Liver (tissue), 3 donors: ENCODE results near the gene RAPGEF1.

Experiments
- EGR1 ChIP-seq, 2 donors: IDR thresholded peaks; 2 replicates each; pipeline ENCODE4 v1.6.1; 2016 to 2018; ENCODE audit warnings: antibody characterized with exemption in 2 of 2, low read depth in 2 of 2
- FOXA1 ChIP-seq: IDR thresholded peaks from 2 replicates; pipeline ENCODE4 v1.6.1; 2016; ENCODE audit warnings: antibody characterized with exemption
- GABPA ChIP-seq, 2 donors: IDR thresholded peaks in 1 of 2; conservative IDR thresholded peaks in 1 of 2; 2 replicates each; pipeline ENCODE4 v1.6.1; 2016; ENCODE audit warnings: antibody characterized with exemption in 2 of 2, mild to moderate bottlenecking in 1 of 2, moderate library complexity in 1 of 2
- JUND ChIP-seq, 2 donors: IDR thresholded peaks; 2 replicates each; pipeline ENCODE4 v1.6.1; 2016; ENCODE audit warnings: antibody characterized with exemption in 2 of 2
- NR2F2 ChIP-seq: IDR thresholded peaks from 2 replicates; pipeline ENCODE4 v1.6.1; 2016; ENCODE audit warnings: antibody characterized with exemption
- RAD21 ChIP-seq, 2 donors: IDR thresholded peaks; 2 replicates each; pipeline ENCODE4 v1.6.1; 2016; ENCODE audit warnings: antibody characterized with exemption in 2 of 2, mild to moderate bottlenecking in 2 of 2
- RXRA ChIP-seq, 2 donors: IDR thresholded peaks; 2 replicates each; pipeline ENCODE4 v1.6.1; 2017 to 2018; ENCODE audit warnings: antibody characterized with exemption in 2 of 2, mild to moderate bottlenecking in 1 of 2
- SP1 ChIP-seq: IDR thresholded peaks from 2 replicates; pipeline ENCODE4 v1.6.1; 2018; ENCODE audit warnings: antibody characterized with exemption, mild to moderate bottlenecking
- YY1 ChIP-seq: IDR thresholded peaks from 2 replicates; pipeline ENCODE4 v1.6.1; 2016; ENCODE audit warnings: antibody characterized with exemption, mild to moderate bottlenecking
- TF ChIP-seq, protein P1 (sequence below): fragments of 150-350 bp; IDR thresholded peaks from 2 replicates; pipeline ENCODE4 v1.5.1; 2017; ENCODE audit warnings: improper control_type of control experiment, low read depth, low read length; ENCODE audit not compliant: missing input control
- TF ChIP-seq, protein P2 (sequence below): IDR thresholded peaks from 2 replicates; pipeline ENCODE4 v1.6.1; 2016; ENCODE audit warnings: antibody characterized with exemption
- TF ChIP-seq, protein P3 (sequence below): IDR thresholded peaks from 2 replicates; pipeline ENCODE4 v1.6.1; 2016; ENCODE audit warnings: antibody characterized with exemption, mild to moderate bottlenecking
- TF ChIP-seq, protein P4 (sequence below): IDR thresholded peaks from 2 replicates; pipeline ENCODE4 v1.6.1; 2016; ENCODE audit warnings: antibody characterized with exemption
- donor health status: healthy.
- donor health status: healthy.

DNA sequence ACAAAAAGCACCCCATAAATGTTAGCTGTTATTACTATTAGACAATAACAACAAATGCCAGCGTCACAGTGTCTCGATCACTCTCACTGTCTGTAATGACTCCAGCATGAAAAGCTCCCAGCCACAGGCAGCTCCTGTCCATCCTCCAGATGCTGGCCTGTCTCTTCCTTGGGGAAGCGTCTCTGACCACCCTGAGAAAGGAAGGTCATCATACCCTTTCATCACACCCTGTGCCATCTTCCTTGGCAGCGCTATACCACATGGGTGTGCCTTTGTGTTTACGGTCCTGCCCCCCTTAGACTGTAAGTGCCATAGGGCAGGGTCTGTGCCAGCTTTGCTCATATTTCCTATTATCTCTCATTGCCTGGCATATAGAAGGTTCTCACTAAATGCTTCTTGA, 104.0 kb downstream of the RAPGEF1 start:
- TF ChIP-seq, protein P1, sequence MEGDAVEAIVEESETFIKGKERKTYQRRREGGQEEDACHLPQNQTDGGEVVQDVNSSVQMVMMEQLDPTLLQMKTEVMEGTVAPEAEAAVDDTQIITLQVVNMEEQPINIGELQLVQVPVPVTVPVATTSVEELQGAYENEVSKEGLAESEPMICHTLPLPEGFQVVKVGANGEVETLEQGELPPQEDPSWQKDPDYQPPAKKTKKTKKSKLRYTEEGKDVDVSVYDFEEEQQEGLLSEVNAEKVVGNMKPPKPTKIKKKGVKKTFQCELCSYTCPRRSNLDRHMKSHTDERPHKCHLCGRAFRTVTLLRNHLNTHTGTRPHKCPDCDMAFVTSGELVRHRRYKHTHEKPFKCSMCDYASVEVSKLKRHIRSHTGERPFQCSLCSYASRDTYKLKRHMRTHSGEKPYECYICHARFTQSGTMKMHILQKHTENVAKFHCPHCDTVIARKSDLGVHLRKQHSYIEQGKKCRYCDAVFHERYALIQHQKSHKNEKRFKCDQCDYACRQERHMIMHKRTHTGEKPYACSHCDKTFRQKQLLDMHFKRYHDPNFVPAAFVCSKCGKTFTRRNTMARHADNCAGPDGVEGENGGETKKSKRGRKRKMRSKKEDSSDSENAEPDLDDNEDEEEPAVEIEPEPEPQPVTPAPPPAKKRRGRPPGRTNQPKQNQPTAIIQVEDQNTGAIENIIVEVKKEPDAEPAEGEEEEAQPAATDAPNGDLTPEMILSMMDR: no peak
- TF ChIP-seq, protein P2, sequence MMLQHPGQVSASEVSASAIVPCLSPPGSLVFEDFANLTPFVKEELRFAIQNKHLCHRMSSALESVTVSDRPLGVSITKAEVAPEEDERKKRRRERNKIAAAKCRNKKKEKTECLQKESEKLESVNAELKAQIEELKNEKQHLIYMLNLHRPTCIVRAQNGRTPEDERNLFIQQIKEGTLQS: no peak
- TF ChIP-seq FOXA1 (no peak), JUND (IDR thresholded peaks at IDR 0.05) (no peak), GABPA (IDR thresholded peaks at IDR 0.05 in 1 of 2, conservative IDR thresholded peaks at IDR 0.05 in 1 of 2) (no peak), EGR1 (IDR thresholded peaks at IDR 0.05; ENCODE audit: low read depth in 2 of 2) (no peak), RAD21 (IDR thresholded peaks at IDR 0.05) (no peak), SP1 (no peak), YY1 (no peak), NR2F2 (no peak), RXRA (IDR thresholded peaks at IDR 0.05) (no peak)
- TF ChIP-seq, protein P3, sequence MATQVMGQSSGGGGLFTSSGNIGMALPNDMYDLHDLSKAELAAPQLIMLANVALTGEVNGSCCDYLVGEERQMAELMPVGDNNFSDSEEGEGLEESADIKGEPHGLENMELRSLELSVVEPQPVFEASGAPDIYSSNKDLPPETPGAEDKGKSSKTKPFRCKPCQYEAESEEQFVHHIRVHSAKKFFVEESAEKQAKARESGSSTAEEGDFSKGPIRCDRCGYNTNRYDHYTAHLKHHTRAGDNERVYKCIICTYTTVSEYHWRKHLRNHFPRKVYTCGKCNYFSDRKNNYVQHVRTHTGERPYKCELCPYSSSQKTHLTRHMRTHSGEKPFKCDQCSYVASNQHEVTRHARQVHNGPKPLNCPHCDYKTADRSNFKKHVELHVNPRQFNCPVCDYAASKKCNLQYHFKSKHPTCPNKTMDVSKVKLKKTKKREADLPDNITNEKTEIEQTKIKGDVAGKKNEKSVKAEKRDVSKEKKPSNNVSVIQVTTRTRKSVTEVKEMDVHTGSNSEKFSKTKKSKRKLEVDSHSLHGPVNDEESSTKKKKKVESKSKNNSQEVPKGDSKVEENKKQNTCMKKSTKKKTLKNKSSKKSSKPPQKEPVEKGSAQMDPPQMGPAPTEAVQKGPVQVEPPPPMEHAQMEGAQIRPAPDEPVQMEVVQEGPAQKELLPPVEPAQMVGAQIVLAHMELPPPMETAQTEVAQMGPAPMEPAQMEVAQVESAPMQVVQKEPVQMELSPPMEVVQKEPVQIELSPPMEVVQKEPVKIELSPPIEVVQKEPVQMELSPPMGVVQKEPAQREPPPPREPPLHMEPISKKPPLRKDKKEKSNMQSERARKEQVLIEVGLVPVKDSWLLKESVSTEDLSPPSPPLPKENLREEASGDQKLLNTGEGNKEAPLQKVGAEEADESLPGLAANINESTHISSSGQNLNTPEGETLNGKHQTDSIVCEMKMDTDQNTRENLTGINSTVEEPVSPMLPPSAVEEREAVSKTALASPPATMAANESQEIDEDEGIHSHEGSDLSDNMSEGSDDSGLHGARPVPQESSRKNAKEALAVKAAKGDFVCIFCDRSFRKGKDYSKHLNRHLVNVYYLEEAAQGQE: no peak
- TF ChIP-seq, protein P4, sequence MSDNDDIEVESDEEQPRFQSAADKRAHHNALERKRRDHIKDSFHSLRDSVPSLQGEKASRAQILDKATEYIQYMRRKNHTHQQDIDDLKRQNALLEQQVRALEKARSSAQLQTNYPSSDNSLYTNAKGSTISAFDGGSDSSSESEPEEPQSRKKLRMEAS: no peak
